Measurements from ENCODE around the gene DAZAP1. TPM values are rescaled to one million over a fixed set of nuclear protein-coding genes. Genes with fewer than 3 reads are reported as not detected.

DAZAP1 gene
- total RNA-seq, 1 experiment from 2014 or later = 177 TPM

GRCh38 chr19:1387684-1388636, 19.4 kb upstream of the DAZAP1 start:
- H3K4me3 ChIP-seq (ENCODE audit: low read length) = no peak overlapping the region
- TF ChIP-seq EZH2 (IDR thresholded peaks at IDR 0.05; ENCODE audit: low read length, unreplicated experiment) = no peak
- H2AFZ ChIP-seq (ENCODE audit: low read length) = no peak overlapping the region
- H4K20me1 ChIP-seq (ENCODE audit: low read length) = no peaks in the 10 kb centered on the region
- ChIA-PET CTCF (no interaction called here), POLR2A (ENCODE audit: unreplicated experiment) (interaction anchor here (0.6 kb wide), 1 partner anchor 119 kb away, joined by 4 read pairs; the partner anchor contains the start of gene CIRBP)
- H3K36me3 ChIP-seq (ENCODE audit: low read depth, low read length) = peaks cover 5% of the 10 kb centered on the region; the same call in 1 of the 2 replicates
- DNase-seq (no peak), ATAC-seq (no peak)
- no TSS peak for BruUV-seq (replicated peaks)
- intact Hi-C loops (cut with micrococcal nuclease) = no loop called here
- H3K4me1 ChIP-seq (ENCODE audit: insufficient read depth, low read length) = no peaks in the 10 kb centered on the region
- no peaks in the 10 kb centered on the region for H3K27me3 ChIP-seq (ENCODE audit: low read length)
- H3K9me2 ChIP-seq (replicated peaks; ENCODE audit: low read length) = no peaks in the 10 kb centered on the region
- no peaks in the 10 kb centered on the region for H3F3A ChIP-seq (ENCODE audit: low read length, unreplicated experiment)
- no peaks in the 10 kb centered on the region for H3K9me3 ChIP-seq (ENCODE audit: low read length)
- H3K9ac ChIP-seq (ENCODE audit: low read length) = no peak overlapping the region
- H3K79me2 ChIP-seq (ENCODE audit: low read length) = peaks cover 25% of the 10 kb centered on the region
- no peak overlapping the region for H3K4me2 ChIP-seq (ENCODE audit: low read length)
- no peak overlapping the region for H3K27ac ChIP-seq (ENCODE audit: low read length)

- H3K27ac ChIP-seq (ENCODE audit: low read length) = no peak overlapping the region
- H3K9ac ChIP-seq (ENCODE audit: low read length) = no peak overlapping the region
- H3K27me3 ChIP-seq (ENCODE audit: low read length) = no peaks in the 10 kb centered on the region
- intact Hi-C loops (cut with micrococcal nuclease) = no loop called here
- no peaks in the 10 kb centered on the region for H4K20me1 ChIP-seq (ENCODE audit: low read length)
- ATAC-seq (no peak), DNase-seq (no peak)
- TF ChIP-seq EZH2phosphoT487 (IDR thresholded peaks at IDR 0.05; ENCODE audit: borderline replicate concordance, low read length) (no peak), CTCF (conservative IDR thresholded peaks at IDR 0.05; ENCODE audit: low read depth, low read length) (no peak), EZH2 (IDR thresholded peaks at IDR 0.05; ENCODE audit: low read length, unreplicated experiment) (no peak)
- no peaks in the 10 kb centered on the region for H3F3A ChIP-seq (ENCODE audit: low read length, unreplicated experiment)
- no TSS peak for BruUV-seq (replicated peaks)
- H3K9me3 ChIP-seq (ENCODE audit: low read length) = no peaks in the 10 kb centered on the region
- H3K4me1 ChIP-seq (ENCODE audit: insufficient read depth, low read length) = no peaks in the 10 kb centered on the region
- peaks cover 25% of the 10 kb centered on the region for H3K79me2 ChIP-seq (ENCODE audit: low read length)
- H2AFZ ChIP-seq (ENCODE audit: low read length) = no peak overlapping the region
- no peak overlapping the region for H3K4me3 ChIP-seq (ENCODE audit: low read length)
- no peak overlapping the region for H3K4me2 ChIP-seq (ENCODE audit: low read length)
- H3K36me3 ChIP-seq (ENCODE audit: low read depth, low read length) = peaks cover 5% of the 10 kb centered on the region; the same call in 1 of the 2 replicates
- POLR2A ChIA-PET (ENCODE audit: unreplicated experiment) = interaction anchor here (0.6 kb wide), 1 partner anchor 120 kb away, joined by 4 read pairs; the partner anchor contains the start of gene CIRBP
- H3K9me2 ChIP-seq (replicated peaks; ENCODE audit: low read length) = no peaks in the 10 kb centered on the region
- CTCF ChIA-PET = no interaction called here
Measured at GRCh38 chr19:1388637-1389026, 18.8 kb upstream of the DAZAP1 start.

GRCh38 chr19:1389033-1389940, 18.1 kb upstream of the DAZAP1 start:
- POLR2A ChIA-PET (ENCODE audit: unreplicated experiment) = interaction anchor here (0.6 kb wide), 1 partner anchor 120 kb away, joined by 4 read pairs; the partner anchor contains the start of gene CIRBP
- BruUV-seq (replicated peaks) = no TSS peak
- ATAC-seq (no peak), DNase-seq (no peak)
- intact Hi-C loops (cut with micrococcal nuclease) = no loop called here
- CTCF ChIA-PET = no interaction called here
- peaks cover 19% of the 10 kb centered on the region for H3K79me2 ChIP-seq (ENCODE audit: low read length)
- H3K4me2 ChIP-seq (ENCODE audit: low read length) = no peak overlapping the region
- H3K4me1 ChIP-seq (ENCODE audit: insufficient read depth, low read length) = no peaks in the 10 kb centered on the region
- no peak overlapping the region for H2AFZ ChIP-seq (ENCODE audit: low read length)
- H3F3A ChIP-seq (ENCODE audit: low read length, unreplicated experiment) = no peaks in the 10 kb centered on the region
- no peaks in the 10 kb centered on the region for H3K9me2 ChIP-seq (replicated peaks; ENCODE audit: low read length)
- H3K4me3 ChIP-seq (ENCODE audit: low read length) = no peak overlapping the region
- peaks cover 5% of the 10 kb centered on the region; the same call in 1 of the 2 replicates for H3K36me3 ChIP-seq (ENCODE audit: low read depth, low read length)
- TF ChIP-seq EZH2 (IDR thresholded peaks at IDR 0.05; ENCODE audit: low read length, unreplicated experiment) = no peak
- TF ChIP-seq EZH2phosphoT487 (IDR thresholded peaks at IDR 0.05; ENCODE audit: borderline replicate concordance, low read length) = no peak
- no peak for TF ChIP-seq CTCF (conservative IDR thresholded peaks at IDR 0.05; ENCODE audit: low read depth, low read length)
- H3K9me3 ChIP-seq (ENCODE audit: low read length) = no peaks in the 10 kb centered on the region
- no peaks in the 10 kb centered on the region for H4K20me1 ChIP-seq (ENCODE audit: low read length)
- H3K27ac ChIP-seq (ENCODE audit: low read length) = no peak overlapping the region
- no peaks in the 10 kb centered on the region for H3K27me3 ChIP-seq (ENCODE audit: low read length)
- no peak overlapping the region for H3K9ac ChIP-seq (ENCODE audit: low read length)
